ENCODE results near the gene OLFM2. TPM values are rescaled to one million over a fixed set of nuclear protein-coding genes. Genes with fewer than 3 reads are reported as not detected.

Gene OLFM2
- total RNA-seq, 1 experiment from 2014 or later, result 19.9 TPM

GRCh38 chr19:9939301-9939913, 3.1 kb upstream of the OLFM2 start:
- CTCF ChIA-PET, result no interaction called here

More at GRCh38 chr19:9939301-9939913, 3.1 kb upstream of the OLFM2 start:
- POLR2A ChIA-PET, result no interaction called here
- peaks cover 0 to 10% of the 10 kb centered on the region in 2 experiments; a peak in 1 of 4 replicates for H3K9me3 ChIP-seq (ENCODE audit: control insufficient read depth in 1 of 2, insufficient read depth in 1 of 2, low read depth in 1 of 2, low read length in 2 of 2)
- H3K27ac ChIP-seq (ENCODE audit: low read depth, low read length), result no peak overlapping the region
- RAD21 ChIA-PET (ENCODE audit: low non-redundant PET in 1 of 2, low total read pairs in 2 of 2, uncharacterized antibody in 2 of 2, unreplicated experiment in 2 of 2), result interaction anchor here in 1 of 2 experiments (0.7 kb wide), 1 partner anchor 49 kb away, joined by 4 read pairs; no protein-coding TSS in a partner anchor
- H4K20me1 ChIP-seq (ENCODE audit: insufficient read depth), result no peaks in the 10 kb centered on the region
- no peak overlapping the region for H3K4me3 ChIP-seq (replicated peaks in 1 of 2; ENCODE audit: low read depth in 1 of 2, low read length in 2 of 2)
- no peak overlapping the region for H3K9ac ChIP-seq (ENCODE audit: low read length)
- peaks cover 10 to 25% of the 10 kb centered on the region in 2 experiments; a peak in 3 of 4 replicates for H3K4me1 ChIP-seq (ENCODE audit: control insufficient read depth in 1 of 2, insufficient read depth in 2 of 2, low read length in 2 of 2)
- DNase-seq (ENCODE audit: low read depth, low spot score) (no peak), ATAC-seq (no peak)
- H2AFZ ChIP-seq (ENCODE audit: low read depth, low read length, poor library complexity, severe bottlenecking), result no peak overlapping the region
- H3K79me2 ChIP-seq (ENCODE audit: insufficient read depth, low read length), result no peaks in the 10 kb centered on the region
- no peaks in the 10 kb centered on the region for H3K9me2 ChIP-seq (ENCODE audit: insufficient read depth)
- BruUV-seq (replicated peaks), result no TSS peak
- intact Hi-C loops (cut with micrococcal nuclease), result no loop called here
- no peaks in the 10 kb centered on the region for H3K36me3 ChIP-seq (ENCODE audit: control insufficient read depth in 1 of 2, insufficient read depth in 2 of 2, low read length in 2 of 2)
- no peak overlapping the region for H3K4me2 ChIP-seq (ENCODE audit: low read length)
- TF ChIP-seq CEBPB (IDR thresholded peaks at IDR 0.05; ENCODE audit: low read depth) (no peak), REST (IDR thresholded peaks at IDR 0.05; ENCODE audit: low read depth) (no peak), ATF3 (IDR thresholded peaks at IDR 0.05) (no peak), SP1 (IDR thresholded peaks at IDR 0.05; ENCODE audit: low read depth) (no peak), POLR2A (IDR thresholded peaks at IDR 0.05; ENCODE audit: borderline replicate concordance, extremely low read depth, insufficient read depth, insufficient read length) (no peak), RAD21 (IDR thresholded peaks at IDR 0.05; ENCODE audit: low read depth) (no peak), ZFX (IDR thresholded peaks at IDR 0.05) (no peak), SRF (IDR thresholded peaks at IDR 0.05; ENCODE audit: low read depth) (no peak), ELF1 (IDR thresholded peaks at IDR 0.05; ENCODE audit: borderline replicate concordance, low read depth) (no peak), FOSL1 (IDR thresholded peaks at IDR 0.05; ENCODE audit: low read depth) (no peak), ZNF274 (IDR thresholded peaks at IDR 0.05; ENCODE audit: low read depth, low read length) (no peak)
- no peaks in the 10 kb centered on the region for H3K27me3 ChIP-seq (ENCODE audit: insufficient read depth, low read length)
